ENCODE data around the gene ZBTB24. TPM values are rescaled to one million over a fixed set of nuclear protein-coding genes. Genes with fewer than 3 reads are reported as not detected.
"Not testable (repeated sequence)": the region's sequence is repeated elsewhere in the genome, so short reads cannot be mapped to it uniquely, and the experiment has no call there.

Gene ZBTB24
- total RNA-seq, 1 experiment from 2014 or later = 16.7 TPM

DNA sequence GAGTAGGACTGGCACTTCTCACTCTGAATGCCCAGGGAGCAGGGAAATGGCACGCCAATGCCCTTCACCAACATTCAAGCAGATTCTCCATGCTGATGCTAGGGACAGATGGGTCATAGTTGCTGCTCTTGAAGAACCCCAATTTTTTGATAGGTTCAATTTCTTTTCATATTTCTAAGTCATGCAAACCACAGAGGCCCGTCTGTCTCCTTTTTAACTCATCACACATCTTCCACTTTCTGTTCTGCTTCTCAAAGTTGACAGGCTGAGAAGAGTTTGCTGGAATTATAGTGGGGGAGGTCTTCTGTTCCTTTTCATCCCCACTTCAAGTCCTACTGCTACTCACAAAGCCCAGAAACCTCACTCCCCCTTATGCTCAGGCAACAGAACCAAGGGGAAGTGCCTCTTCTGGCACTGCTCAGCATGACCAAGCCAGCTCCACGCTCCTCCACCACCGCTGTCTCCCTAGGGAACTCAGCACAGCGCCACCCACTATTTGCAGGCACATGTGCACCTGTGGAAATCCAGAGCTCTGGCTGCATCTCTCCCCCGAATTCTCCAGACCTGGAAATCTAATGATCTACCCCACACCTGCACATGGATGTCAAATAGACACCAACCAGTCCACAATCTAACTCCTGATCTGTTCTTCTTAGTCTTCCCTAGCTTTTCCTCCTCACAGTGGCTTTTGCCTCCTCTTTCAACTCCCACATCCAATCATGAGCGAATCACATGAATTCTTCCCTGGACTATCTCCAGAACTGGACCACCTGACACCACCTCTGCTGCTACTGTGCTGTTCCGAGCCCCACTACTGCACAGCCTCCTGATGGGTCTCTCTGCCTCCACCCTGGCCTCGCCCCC lies 10.7 kb downstream of the ZBTB24 start:
- Histone ChIP-seq H3K36me3 (peaks cover 93% of the 10 kb centered on the region), H3K27me3 (replicated peaks) (no peaks in the 10 kb centered on the region), H3K9me3 (replicated peaks) (no peaks in the 10 kb centered on the region)

DNA sequence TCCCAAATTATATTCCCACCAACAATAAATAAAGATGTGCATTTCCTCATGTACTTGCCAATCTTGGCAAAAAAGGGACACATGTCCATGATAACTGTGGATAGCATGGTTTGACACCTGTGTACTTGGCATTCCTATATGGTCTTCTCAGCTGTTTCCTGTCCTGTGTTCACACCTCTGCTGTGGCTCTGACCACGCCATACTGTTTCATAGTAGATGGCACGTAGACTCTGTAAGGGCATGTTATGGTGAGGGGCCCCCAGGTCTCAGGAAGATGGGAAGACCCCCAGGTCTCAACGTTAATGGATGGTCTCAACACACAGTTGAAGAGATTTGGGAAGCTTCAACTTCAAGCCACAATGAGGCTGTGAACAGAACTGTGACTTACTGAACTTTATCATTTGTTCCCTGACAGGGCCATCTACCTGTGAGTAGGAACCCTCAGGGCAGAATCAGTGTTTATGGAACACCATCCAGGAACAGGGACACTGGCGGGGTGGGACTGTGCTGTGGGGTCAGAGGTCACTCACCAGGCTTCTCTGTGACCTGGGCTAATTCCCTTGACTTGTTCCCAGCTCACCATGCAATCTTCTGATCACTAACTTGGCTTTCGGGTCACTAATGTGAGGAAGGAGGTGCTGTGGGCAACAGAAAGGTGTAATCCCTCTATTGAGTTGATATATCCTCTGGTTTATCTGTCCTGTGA lies 11.8 kb downstream of the ZBTB24 start:
- Histone ChIP-seq H3K4me1 (replicated peaks) (0 out of 2 replicates have a peak, but pooled peaks cover 5% of the 10 kb centered on the region), H3K27me3 (replicated peaks) (no peaks in the 10 kb centered on the region), H3K27ac (no peak overlapping the region), H3K9me3 (replicated peaks) (no peaks in the 10 kb centered on the region), H3K4me3 (no peak overlapping the region), H3K36me3 (peaks cover 93% of the 10 kb centered on the region)
- DNase-seq (ENCODE audit: low read depth in 1 of 2, low spot score in 2 of 2) = no peak

More for the DNA sequence above, 10.7 kb downstream of the ZBTB24 start:
- peaks cover 10% of the 10 kb centered on the region for H3K4me1 ChIP-seq (replicated peaks)
- H3K27ac ChIP-seq = no peak overlapping the region
- DNase-seq (ENCODE audit: low read depth in 1 of 2, low spot score in 2 of 2) = no peak
- H3K4me3 ChIP-seq = no peak overlapping the region

DNA sequence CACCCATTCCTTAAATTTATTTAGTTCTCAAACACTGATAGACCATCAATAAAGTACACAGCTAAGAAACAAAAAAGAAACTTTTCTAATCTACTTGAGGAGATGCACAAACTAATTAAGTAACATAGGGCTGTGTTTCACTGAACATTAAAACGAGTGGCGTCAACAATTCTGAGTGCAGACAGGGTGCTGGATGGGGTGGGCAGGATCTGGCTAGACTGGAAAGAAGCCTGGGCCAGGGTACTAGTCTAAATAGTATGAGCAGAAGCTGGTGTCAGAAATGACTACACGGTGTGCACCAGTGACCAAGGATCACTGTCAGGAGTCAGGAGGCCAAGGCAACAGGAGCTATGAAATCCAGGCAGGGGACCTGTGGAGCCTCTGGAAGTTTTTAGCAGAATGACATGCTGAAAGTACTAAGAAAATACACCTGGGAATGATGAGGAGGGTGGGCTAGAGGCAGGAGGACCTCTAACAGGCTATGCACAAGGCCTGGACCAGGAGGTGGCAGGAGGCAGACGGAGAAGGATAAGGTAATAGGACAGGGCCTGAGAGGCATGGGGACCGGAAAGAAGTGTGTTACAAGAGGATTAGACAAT lies 13.3 kb downstream of the ZBTB24 start:
- H3K36me3 ChIP-seq = peaks cover 93% of the 10 kb centered on the region
- no peaks in the 10 kb centered on the region for H3K9me3 ChIP-seq (replicated peaks)
- no peak overlapping the region for H3K4me3 ChIP-seq
- no peak for DNase-seq (ENCODE audit: low read depth in 1 of 2, low spot score in 2 of 2)
- H3K27me3 ChIP-seq (replicated peaks) = no peaks in the 10 kb centered on the region
- 0 out of 2 replicates have a peak, but pooled peaks cover 5% of the 10 kb centered on the region for H3K4me1 ChIP-seq (replicated peaks)
- H3K27ac ChIP-seq = no peak overlapping the region

DNA sequence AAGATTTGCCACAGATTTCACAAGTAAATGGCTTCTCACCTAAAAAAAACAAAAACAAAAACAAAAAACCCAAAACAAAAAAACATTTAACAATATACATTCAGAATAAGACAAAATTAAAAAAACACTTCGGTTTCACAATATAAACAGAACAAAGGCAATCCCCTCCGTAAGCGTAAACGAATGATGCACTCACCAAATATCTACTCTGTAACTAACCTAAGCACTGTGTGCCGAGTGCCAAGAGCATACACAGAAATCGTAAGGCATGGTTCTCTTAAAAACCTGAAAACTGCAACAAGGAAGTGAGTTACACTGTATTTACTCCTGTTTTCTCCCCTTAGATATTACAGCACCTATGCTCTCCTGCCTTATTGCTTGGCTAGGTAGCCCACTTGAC lies 15.3 kb downstream of the ZBTB24 start:
- no peak for DNase-seq (ENCODE audit: low read depth in 1 of 2, low spot score in 2 of 2)
- H3K4me1 ChIP-seq (replicated peaks) = 0 out of 2 replicates have a peak, but pooled peaks cover 5% of the 10 kb centered on the region
- no peak overlapping the region for H3K27ac ChIP-seq
- no peak overlapping the region for H3K4me3 ChIP-seq
- H3K27me3 ChIP-seq (replicated peaks) = no peaks in the 10 kb centered on the region
- peaks cover 93% of the 10 kb centered on the region for H3K36me3 ChIP-seq
- no peaks in the 10 kb centered on the region for H3K9me3 ChIP-seq (replicated peaks)

DNA sequence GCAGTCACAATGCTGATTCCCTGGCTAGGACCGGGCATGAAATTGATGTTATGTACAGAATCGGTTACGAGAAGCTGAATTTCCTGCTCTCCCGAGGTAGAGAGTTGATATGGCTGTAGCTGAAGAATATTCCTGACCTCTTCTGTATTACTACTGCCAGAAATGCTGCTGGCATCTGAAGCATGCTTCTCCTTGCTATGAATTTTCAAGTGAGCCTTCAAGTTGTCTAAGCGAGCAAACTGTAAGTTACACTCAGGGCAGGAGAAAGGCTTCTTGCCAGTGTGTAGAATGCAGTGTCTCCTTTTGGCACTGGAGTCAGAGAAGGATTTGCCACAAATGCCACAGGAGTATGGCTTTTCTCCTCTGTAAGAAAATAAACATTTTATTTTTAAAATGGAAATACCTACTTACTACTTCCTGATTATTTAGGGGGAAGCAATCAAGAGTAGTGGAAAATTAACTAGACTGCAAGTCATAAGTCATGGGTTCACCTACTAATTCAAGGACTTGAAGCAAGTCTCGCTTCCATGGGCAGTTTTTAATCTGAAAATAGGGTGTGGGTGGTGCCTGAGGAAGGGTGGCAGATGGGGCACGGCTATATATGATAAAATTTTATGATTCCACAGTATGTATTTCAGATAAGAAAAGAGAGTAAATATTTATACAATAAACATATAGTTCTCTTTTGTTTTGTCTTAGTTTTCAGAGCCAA lies 16.7 kb downstream of the ZBTB24 start:
- Histone ChIP-seq H3K27me3 (replicated peaks) (no peaks in the 10 kb centered on the region), H3K9me3 (replicated peaks) (no peaks in the 10 kb centered on the region), H3K27ac (no peak overlapping the region), H3K36me3 (peaks cover 91% of the 10 kb centered on the region), H3K4me3 (no peak overlapping the region), H3K4me1 (replicated peaks) (0 out of 2 replicates have a peak, but pooled peaks cover 5% of the 10 kb centered on the region)
- DNase-seq (ENCODE audit: low read depth in 1 of 2, low spot score in 2 of 2) = no peak

DNA sequence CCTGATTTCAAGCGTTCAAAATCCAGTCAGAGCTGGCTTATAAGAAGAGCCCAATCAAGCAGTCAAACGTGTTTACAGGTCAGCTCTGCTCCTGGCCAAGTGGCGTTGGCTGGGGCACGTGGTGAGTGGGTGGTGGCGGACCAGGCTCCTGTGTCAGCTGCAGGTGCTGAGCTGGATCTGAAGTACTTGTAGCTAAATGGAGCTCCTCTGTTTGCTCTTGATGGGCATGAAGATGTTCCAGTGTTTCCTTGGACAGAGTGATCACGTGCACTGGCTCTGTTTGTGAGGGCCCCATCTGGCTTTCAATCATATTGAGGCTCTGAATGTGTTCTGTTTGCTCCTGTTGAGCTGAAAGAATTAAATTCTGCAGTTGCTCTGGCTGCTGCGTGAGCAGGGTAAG lies 17.2 kb downstream of the ZBTB24 start:
- Histone ChIP-seq H3K27me3 (replicated peaks) (no peaks in the 10 kb centered on the region), H3K4me1 (replicated peaks) (0 out of 2 replicates have a peak, but pooled peaks cover 5% of the 10 kb centered on the region), H3K4me3 (no peak overlapping the region), H3K27ac (no peak overlapping the region), H3K36me3 (peaks cover 88% of the 10 kb centered on the region), H3K9me3 (replicated peaks) (no peaks in the 10 kb centered on the region)
- DNase-seq (ENCODE audit: low read depth in 1 of 2, low spot score in 2 of 2) = no peak

DNA sequence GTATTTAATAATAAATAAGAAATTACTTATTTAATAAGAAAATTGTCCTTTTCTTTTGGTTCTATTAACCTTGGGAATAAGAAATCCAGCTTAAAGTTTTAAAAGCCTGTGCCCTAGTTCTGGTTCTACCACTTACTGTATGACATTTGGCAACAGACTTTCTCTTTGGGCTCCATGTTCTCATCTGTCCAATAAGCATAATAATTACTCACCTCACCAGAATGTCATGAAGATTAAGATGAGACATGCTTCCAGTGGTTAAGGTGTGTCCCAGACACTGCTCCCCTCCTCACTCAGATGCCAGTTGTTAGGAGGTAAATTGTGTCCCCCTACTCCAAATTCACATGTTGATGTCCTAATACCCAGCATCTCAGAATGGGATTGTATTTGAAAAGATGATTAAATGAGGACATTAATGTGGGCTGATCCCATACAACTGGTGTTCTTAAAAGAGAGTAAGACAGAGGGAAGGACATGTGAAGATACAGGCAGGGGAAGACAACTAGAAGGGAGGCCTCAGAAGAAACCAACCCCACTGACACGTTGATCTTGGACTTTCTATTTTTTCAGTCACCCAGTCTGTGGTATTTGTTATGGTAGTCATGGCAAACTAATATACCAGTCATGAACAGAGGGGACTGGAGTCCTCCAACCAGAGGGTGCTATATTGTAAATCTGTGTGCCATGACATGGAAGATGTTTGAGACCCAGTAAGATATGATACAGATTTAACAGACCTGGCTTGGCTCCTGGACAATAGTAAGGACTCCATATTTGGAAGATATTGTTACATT lies 21.1 kb downstream of the ZBTB24 start:
- no peaks in the 10 kb centered on the region for H3K9me3 ChIP-seq (replicated peaks)
- DNase-seq (ENCODE audit: low read depth in 1 of 2, low spot score in 2 of 2) = no peak
- H3K27ac ChIP-seq = no peak overlapping the region
- peaks cover 2% of the 10 kb centered on the region for H3K4me1 ChIP-seq (replicated peaks)
- no peaks in the 10 kb centered on the region for H3K27me3 ChIP-seq (replicated peaks)
- no peak overlapping the region for H3K4me3 ChIP-seq
- peaks cover 54% of the 10 kb centered on the region for H3K36me3 ChIP-seq

DNA sequence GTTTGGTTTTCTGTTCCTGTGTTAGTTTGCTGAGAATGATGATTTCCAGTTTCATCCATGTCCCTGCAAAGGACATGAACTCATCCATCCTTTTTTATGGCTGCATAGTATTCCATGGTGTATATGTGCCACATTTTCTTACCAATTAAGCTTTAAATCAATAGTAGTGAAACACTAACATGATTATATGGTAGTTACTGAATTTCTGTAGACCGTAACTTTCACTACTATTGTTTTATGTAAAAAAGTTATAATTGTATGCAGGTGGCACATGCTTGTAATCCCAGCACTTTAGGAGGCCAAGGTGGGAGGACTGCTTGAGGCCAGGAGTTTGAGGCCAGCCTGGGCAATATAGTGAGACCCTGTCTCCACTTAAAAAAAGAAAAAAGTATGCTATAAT lies 21.8 kb downstream of the ZBTB24 start:
- not testable (repeated sequence) for H3K27ac ChIP-seq; H3K27me3 ChIP-seq (replicated peaks); DNase-seq (ENCODE audit: low read depth in 1 of 2, low spot score in 2 of 2); H3K4me1 ChIP-seq (replicated peaks); H3K9me3 ChIP-seq (replicated peaks); H3K4me3 ChIP-seq
- H3K36me3 ChIP-seq = peaks cover 46% of the 10 kb centered on the region

DNA sequence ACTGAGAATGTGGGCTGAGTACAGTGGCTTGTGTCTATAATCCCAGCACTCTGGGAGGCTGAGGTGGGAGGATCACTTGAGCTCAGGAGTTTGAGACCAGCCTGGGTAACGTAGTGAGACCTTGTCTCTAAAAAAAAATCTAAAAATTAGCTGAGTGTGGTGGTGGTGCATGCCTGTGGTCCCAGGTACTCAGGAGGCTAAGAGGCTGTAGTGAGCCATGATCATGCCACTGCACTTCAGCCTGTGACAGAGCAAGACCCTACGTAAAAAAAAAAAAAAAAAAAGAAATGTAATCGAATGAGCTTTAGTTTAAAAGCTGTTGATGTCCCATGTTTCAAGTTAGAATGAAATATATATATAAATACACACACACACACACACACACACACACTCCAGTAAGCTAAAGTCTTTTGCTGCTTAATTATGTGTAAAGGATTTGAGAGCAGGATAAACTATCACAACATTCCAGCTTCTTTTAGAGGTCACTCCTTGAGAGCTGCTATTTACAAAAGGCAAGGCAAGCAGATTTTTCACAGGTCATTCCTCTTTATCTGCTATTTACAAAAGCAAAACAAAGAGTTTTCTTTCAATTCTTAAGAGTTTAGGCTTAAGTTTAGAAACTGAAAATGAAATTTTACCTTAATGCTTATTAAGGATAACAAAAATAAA lies 22.7 kb downstream of the ZBTB24 start:
- Histone ChIP-seq H3K27me3 (replicated peaks) (no peaks in the 10 kb centered on the region), H3K4me3 (no peak overlapping the region), H3K4me1 (replicated peaks) (peaks cover 10% of the 10 kb centered on the region), H3K9me3 (replicated peaks) (no peaks in the 10 kb centered on the region), H3K27ac (no peak overlapping the region), H3K36me3 (peaks cover 39% of the 10 kb centered on the region)
- DNase-seq (ENCODE audit: low read depth in 1 of 2, low spot score in 2 of 2) = no peak

DNA sequence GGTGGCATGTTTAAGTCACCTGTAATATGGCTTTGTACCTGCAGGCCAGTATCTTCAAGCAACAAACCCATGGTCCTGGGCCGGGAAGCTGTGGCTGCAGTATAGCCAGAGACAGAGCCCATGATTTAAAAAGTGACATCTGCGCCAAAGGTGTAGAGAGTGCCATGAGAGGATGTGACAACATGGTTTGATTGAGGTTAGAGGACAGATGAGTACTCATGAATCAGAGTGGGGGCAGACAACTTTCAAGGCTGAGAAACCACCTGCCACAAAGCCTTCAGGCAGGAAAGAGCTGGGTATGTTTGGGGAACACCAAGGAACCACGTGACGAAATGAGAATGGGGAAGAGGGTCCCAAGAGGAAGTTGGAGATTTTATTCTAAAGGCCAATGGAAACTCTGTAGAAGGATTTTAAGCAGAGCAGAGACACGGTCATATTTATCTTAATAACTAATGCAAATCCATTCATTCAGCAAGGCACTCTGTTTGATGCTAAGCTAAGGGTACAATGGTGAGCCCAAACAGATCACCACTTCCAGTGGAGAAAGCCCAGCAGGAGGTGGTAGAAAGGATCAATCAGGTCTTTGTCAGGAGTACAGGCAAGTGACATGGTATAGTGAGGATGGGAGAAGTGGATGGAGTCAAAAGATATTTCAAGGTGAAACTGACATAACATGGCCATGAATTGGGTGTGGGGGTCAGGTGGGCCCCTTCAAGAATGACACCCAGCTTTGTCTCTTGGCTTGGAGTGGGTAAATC lies 24.1 kb downstream of the ZBTB24 start:
- Histone ChIP-seq H3K27me3 (replicated peaks) (no peaks in the 10 kb centered on the region), H3K36me3 (peaks cover 34% of the 10 kb centered on the region), H3K27ac (no peak overlapping the region), H3K4me1 (replicated peaks) (peaks cover 17% of the 10 kb centered on the region), H3K4me3 (no peak overlapping the region), H3K9me3 (replicated peaks) (no peaks in the 10 kb centered on the region)
- DNase-seq (ENCODE audit: low read depth in 1 of 2, low spot score in 2 of 2) = no peak

DNA sequence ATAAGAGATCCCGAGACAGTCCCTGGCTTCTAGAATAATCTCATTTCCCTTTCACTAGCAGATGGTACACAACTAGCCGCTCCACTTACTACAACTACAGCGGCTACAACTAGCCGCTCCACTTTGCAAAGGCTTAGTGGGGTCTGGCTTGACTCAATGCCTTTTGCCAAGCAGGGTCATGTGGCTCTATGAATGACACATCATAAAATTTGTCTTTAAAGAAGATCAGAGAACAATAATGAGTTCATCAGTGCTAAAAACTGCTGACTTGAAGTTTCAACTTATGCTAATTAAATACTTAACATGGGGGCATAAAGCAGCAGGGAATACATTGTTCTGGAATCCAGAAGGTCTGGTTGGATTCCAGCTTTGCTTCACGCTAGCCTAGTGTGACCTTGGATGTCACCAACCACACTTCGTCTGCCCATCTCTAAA lies 25.4 kb downstream of the ZBTB24 start:
- Histone ChIP-seq H3K27me3 (replicated peaks) (no peaks in the 10 kb centered on the region), H3K27ac (no peak overlapping the region), H3K36me3 (peaks cover 35% of the 10 kb centered on the region), H3K9me3 (replicated peaks) (no peaks in the 10 kb centered on the region), H3K4me1 (replicated peaks) (peaks cover 19% of the 10 kb centered on the region), H3K4me3 (no peak overlapping the region)
- DNase-seq (ENCODE audit: low read depth in 1 of 2, low spot score in 2 of 2) = no peak

All from SJSA1 (cell line).